Measurements from ENCODE around the gene MYH7. TPM values are rescaled to one million over a fixed set of nuclear protein-coding genes. Genes with fewer than 3 reads are reported as not detected.
A peak's percentile ranks its signal among the peaks of the same experiment; 100 is the strongest.

Gene MYH7
- total RNA-seq, 6 experiments from 2014 or later, result 0.30 to 5.6 (median 0.60) TPM

DNA sequence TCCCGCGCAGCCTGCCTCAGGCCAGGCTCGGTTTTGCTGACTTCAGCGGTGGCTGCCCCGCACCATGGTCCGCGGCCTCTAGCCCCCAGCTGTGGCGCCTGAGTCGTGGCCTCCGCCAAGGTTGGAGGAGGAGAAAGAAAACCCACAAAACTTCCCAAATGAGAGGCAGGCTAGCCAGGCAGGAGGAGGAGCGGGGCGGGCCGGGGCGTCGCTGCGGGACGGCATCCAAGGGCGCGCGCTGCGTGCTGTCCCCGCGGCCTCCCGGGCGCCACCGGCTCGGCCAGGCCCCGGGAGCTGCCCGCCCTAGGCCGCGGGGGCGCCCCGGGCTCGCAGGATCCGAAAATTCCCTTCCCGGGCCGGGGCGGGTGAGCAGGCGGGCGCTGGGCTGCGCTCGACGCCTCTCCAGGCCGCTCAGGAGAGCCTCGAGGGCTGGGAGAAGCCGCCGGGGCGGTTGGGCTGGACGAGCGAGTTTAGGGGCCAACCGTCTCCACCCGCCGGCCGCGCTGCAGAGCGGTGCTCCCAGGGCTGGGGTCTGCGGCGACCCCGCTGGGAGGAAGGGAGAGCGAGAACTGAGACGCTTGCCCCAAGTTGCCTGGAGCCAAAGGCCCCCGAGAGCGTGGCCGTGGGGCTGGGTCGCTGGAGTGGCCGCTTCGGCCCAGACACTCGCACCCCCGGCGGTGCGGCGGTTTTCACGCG is 70.3 kb downstream of the MYH7 start, which contains the start of gene EFS:
EFS (minus strand) TSS at position 137 of the 696 bp plus-strand sequence. CDS start 147 bp downstream, outside the sequence.
- intact Hi-C loops (cut with DNase I), result no loop called here
- WGBS (ENCODE audit: insufficient coverage, low coverage, low lambda C conversion rate, missing lambda C conversion rate), result no CpG with 5 or more reads among the region's 74 CpGs
- DNase-seq, result peak in 1 of 3 donors; percentile 47
- Histone ChIP-seq H3K36me3 (no peaks in the 10 kb centered on the region), H3K4me1 (peaks cover 0 to 12% (median 0%) of the 10 kb centered on the region in 4 donors), H3K9me3 (no peaks in the 10 kb centered on the region), H3K27me3 (peaks cover 0 to 16% of the 10 kb centered on the region in 2 donors), H3K4me3 (peak within 1 kb of the TSS in 2 of 3 donors; percentile 14 to 35), H3K27ac (peak within 1 kb of the TSS; percentile 44 to 47 (median 47))
- peak; percentile 3 to 44 (median 22) for ATAC-seq
- TF ChIP-seq, protein P1, sequence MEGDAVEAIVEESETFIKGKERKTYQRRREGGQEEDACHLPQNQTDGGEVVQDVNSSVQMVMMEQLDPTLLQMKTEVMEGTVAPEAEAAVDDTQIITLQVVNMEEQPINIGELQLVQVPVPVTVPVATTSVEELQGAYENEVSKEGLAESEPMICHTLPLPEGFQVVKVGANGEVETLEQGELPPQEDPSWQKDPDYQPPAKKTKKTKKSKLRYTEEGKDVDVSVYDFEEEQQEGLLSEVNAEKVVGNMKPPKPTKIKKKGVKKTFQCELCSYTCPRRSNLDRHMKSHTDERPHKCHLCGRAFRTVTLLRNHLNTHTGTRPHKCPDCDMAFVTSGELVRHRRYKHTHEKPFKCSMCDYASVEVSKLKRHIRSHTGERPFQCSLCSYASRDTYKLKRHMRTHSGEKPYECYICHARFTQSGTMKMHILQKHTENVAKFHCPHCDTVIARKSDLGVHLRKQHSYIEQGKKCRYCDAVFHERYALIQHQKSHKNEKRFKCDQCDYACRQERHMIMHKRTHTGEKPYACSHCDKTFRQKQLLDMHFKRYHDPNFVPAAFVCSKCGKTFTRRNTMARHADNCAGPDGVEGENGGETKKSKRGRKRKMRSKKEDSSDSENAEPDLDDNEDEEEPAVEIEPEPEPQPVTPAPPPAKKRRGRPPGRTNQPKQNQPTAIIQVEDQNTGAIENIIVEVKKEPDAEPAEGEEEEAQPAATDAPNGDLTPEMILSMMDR (IDR thresholded peaks at IDR 0.05), result no peak
- TF ChIP-seq POLR2A (IDR thresholded peaks at IDR 0.05), result no peak

DNA sequence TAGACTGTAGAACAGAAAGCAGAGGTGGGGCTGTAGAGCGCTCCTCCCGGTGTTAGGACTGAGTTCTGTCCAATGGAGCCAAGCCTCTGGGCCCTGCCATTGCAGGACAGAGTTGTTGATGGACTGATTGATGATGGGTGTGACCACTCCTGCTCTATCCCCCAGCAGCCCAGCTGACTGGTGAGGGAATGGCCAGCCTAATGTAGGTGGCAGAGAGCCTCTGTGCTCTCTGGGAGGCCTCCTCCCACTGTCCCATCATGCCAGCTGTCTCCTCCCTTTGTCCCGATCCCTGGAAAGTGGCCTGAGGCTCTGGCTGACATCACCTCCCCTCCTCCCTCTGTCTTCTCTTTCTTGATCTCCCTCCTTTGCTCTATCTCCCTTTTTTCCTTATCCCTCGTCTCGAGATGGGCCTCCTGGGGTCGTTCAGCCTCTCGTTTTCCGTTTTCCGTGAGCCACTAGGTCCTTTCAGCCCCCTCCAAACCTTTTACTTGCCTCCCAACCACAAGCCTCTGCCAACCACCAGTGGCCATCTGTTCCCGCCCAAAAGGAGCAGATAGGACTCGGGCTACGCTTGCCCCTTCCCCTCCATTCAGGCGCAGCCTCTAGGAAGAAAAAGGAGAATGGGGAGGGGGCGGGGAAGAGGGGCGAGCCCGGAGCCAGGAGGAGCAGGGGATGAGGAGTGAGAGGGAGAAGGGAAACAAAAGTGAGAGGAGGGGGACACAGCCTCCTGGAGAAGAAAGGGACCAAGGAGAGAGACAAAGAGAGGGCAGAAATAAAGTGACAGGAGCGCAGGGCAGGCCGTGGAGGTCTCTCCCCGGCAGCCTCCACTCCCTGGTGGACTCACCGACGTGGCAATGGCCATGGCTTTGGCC is 71.1 kb downstream of the MYH7 start:
- ATAC-seq (no peak), DNase-seq (no peak)
- WGBS (ENCODE audit: insufficient coverage, low coverage, low lambda C conversion rate, missing lambda C conversion rate), result 16% methylated on average over 15 of the region's 21 CpGs
- Histone ChIP-seq H3K27me3 (peaks cover 0 to 16% of the 10 kb centered on the region in 2 donors), H3K27ac (peak overlapping the region in 2 of 3 donors; percentile 44 to 47), H3K36me3 (no peaks in the 10 kb centered on the region), H3K4me3 (peak overlapping the region in 1 of 3 donors; percentile 35), H3K4me1 (peaks cover 0 to 12% (median 0%) of the 10 kb centered on the region in 4 donors), H3K9me3 (no peaks in the 10 kb centered on the region)
- intact Hi-C loops (cut with DNase I), result no loop called here
- no peak for TF ChIP-seq POLR2A (IDR thresholded peaks at IDR 0.05)
- TF ChIP-seq, protein P1 (IDR thresholded peaks at IDR 0.05), result no peak

MicroRNAs encoded within 50 kb of the gene (microRNA counts, 767-probe panel; counts per million panel counts)
- microRNA hsa-miR-208a, result 237 counts per million
- microRNA hsa-miR-208b, result 237 counts per million

Small RNA genes within 50 kb of the gene (microRNA-seq; reads per million reads assigned to microRNA genes)
- gene MIR208A, result 0 reads per million in 2 donors
- gene MIR208B, result 0 reads per million in 2 donors

Small RNA genes within 50 kb of the gene (small RNA-seq; reads per million reads assigned to genes)
- 0 reads per million in 2 experiments for gene MIR208A
- gene MIR208B, result 0 reads per million in 2 experiments

Other genes with a start within 250 kb of the MYH7 start
- under 1 TPM in 1 of 6 experiments, not detected in 5; 0.49 TPM for gene RNF212B, start 197.7 kb downstream of the MYH7 start, total RNA-seq
- 1 to 10 TPM; 3.4 to 8.8 (median 5.3) TPM for gene HOMEZ, start 149.5 kb downstream of the MYH7 start, total RNA-seq
- 10 to 100 TPM in 2 of 6 experiments, 1 to 10 TPM in 4; 4.0 to 11.1 (median 8.1) TPM for gene PPP1R3E, start 132.8 kb downstream of the MYH7 start, total RNA-seq
- gene BCL2L2, start 128.8 kb downstream of the MYH7 start, total RNA-seq, result 10 to 100 TPM in 4 of 6 experiments, 1 to 10 TPM in 2; 8.8 to 15.8 (median 12.1) TPM
- 10 to 100 TPM; 23.6 to 95.3 (median 64.6) TPM for gene PABPN1, start 114.2 kb downstream of the MYH7 start, total RNA-seq
- 1 to 10 TPM; 1.5 to 2.7 (median 2.1) TPM for gene SLC22A17, start 82.8 kb downstream of the MYH7 start, total RNA-seq
- under 1 TPM; 0.19 to 0.60 (median 0.39) TPM for gene EFS, start 70.5 kb downstream of the MYH7 start, total RNA-seq
- gene IL25, start 62.9 kb downstream of the MYH7 start, total RNA-seq, result not detected
- gene CMTM5, start 58.6 kb downstream of the MYH7 start, total RNA-seq, result under 1 TPM in 2 of 6 experiments, not detected in 4; 0.32 to 0.49 TPM
- under 1 TPM in 5 of 6 experiments, not detected in 1; 0.07 to 1.00 (median 0.13) TPM for gene MYH6, start 27.4 kb downstream of the MYH7 start, total RNA-seq
- 10 to 100 TPM; 12.0 to 16.5 (median 14.3) TPM for gene NGDN, start 34.0 kb upstream of the MYH7 start, total RNA-seq
- gene ZFHX2, start 116.1 kb upstream of the MYH7 start, total RNA-seq, result under 1 TPM; 0.33 to 0.83 (median 0.47) TPM
- gene THTPA, start 120.6 kb upstream of the MYH7 start, total RNA-seq, result 10 to 100 TPM in 4 of 6 experiments, 1 to 10 TPM in 2; 8.2 to 15.0 (median 11.4) TPM
- 10 to 100 TPM; 13.6 to 25.9 (median 23.0) TPM for gene AP1G2, start 132.1 kb upstream of the MYH7 start, total RNA-seq
- under 1 TPM in 3 of 6 experiments, not detected in 3; 0.07 to 0.20 (median 0.19) TPM for gene JPH4, start 143.1 kb upstream of the MYH7 start, total RNA-seq
- 10 to 100 TPM in 1 of 6 experiments, 1 to 10 TPM in 4, under 1 TPM in 1; 0.53 to 12.3 (median 4.2) TPM for gene DHRS2, start 200.7 kb upstream of the MYH7 start, total RNA-seq